ENCODE results near the gene NPAS1.

The NPAS1 gene

DNA sequence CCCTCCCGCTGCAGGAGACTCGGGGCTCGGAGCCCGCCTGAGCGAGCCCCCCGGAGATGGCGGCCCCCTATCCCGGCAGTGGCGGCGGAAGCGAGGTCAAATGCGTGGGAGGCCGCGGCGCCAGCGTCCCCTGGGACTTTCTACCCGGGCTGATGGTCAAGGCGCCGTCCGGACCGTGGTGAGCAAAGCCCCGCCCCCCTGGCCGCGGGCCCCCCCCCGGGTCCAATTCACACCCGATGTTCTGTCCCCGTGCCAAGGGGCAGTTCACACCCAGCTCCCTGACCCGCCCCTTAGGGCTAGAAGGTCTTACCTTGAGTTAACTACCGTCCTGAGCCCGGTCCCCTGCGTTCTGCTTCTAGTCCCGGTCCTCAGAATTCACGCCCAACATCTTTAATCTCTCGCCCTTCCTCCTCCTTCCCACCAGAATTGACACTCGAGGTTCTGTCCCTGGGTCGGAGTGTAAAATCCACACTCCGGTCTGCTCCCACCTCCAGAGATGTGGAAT, 1.4 kb downstream of the NPAS1 start:
- H3K4me2 ChIP-seq (ENCODE audit: low read length), result no peak overlapping the region
- no peak overlapping the region for H3K9ac ChIP-seq (ENCODE audit: low read length)
- no peaks in the 10 kb centered on the region for H3K9me3 ChIP-seq (ENCODE audit: insufficient read depth, low read length)
- no peak for TF ChIP-seq EZH2phosphoT487 (IDR thresholded peaks at IDR 0.05; ENCODE audit: low read depth)
- TF ChIP-seq, protein P1, sequence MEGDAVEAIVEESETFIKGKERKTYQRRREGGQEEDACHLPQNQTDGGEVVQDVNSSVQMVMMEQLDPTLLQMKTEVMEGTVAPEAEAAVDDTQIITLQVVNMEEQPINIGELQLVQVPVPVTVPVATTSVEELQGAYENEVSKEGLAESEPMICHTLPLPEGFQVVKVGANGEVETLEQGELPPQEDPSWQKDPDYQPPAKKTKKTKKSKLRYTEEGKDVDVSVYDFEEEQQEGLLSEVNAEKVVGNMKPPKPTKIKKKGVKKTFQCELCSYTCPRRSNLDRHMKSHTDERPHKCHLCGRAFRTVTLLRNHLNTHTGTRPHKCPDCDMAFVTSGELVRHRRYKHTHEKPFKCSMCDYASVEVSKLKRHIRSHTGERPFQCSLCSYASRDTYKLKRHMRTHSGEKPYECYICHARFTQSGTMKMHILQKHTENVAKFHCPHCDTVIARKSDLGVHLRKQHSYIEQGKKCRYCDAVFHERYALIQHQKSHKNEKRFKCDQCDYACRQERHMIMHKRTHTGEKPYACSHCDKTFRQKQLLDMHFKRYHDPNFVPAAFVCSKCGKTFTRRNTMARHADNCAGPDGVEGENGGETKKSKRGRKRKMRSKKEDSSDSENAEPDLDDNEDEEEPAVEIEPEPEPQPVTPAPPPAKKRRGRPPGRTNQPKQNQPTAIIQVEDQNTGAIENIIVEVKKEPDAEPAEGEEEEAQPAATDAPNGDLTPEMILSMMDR (IDR thresholded peaks at IDR 0.05; ENCODE audit: low read depth, low read length), result no peak
- H3K27me3 ChIP-seq (ENCODE audit: low read depth, low read length), result peaks cover 12% of the 10 kb centered on the region
- H3K4me1 ChIP-seq (ENCODE audit: low read length), result no peaks in the 10 kb centered on the region; the same call in 1 of the 2 replicates
- no peak overlapping the region for H3K4me3 ChIP-seq (ENCODE audit: low read length)
- H3K36me3 ChIP-seq (replicated peaks; ENCODE audit: low read depth, low read length), result no peaks in the 10 kb centered on the region
- no peak overlapping the region for H2AFZ ChIP-seq (ENCODE audit: low read depth, low read length)
- no peaks in the 10 kb centered on the region for H4K20me1 ChIP-seq (ENCODE audit: insufficient read depth, low read length)
- H3K79me2 ChIP-seq (ENCODE audit: low read length), result no peaks in the 10 kb centered on the region
- no peak overlapping the region for H3K27ac ChIP-seq (ENCODE audit: low read length)

GRCh38 chr19:47021536-47022139, 2.0 kb downstream of the NPAS1 start:
- Histone ChIP-seq H4K20me1 (ENCODE audit: insufficient read depth, low read length) (no peaks in the 10 kb centered on the region), H3K36me3 (replicated peaks; ENCODE audit: low read depth, low read length) (no peaks in the 10 kb centered on the region), H3K4me2 (ENCODE audit: low read length) (no peak overlapping the region), H2AFZ (ENCODE audit: low read depth, low read length) (no peak overlapping the region), H3K9ac (ENCODE audit: low read length) (no peak overlapping the region), H3K4me3 (ENCODE audit: low read length) (no peak overlapping the region), H3K9me3 (ENCODE audit: insufficient read depth, low read length) (no peaks in the 10 kb centered on the region), H3K79me2 (ENCODE audit: low read length) (no peaks in the 10 kb centered on the region), H3K27me3 (ENCODE audit: low read depth, low read length) (peaks cover 15% of the 10 kb centered on the region), H3K27ac (ENCODE audit: low read length) (no peak overlapping the region), H3K4me1 (ENCODE audit: low read length) (no peaks in the 10 kb centered on the region; the same call in 1 of the 2 replicates)
- no peak for TF ChIP-seq EZH2phosphoT487 (IDR thresholded peaks at IDR 0.05; ENCODE audit: low read depth)
- TF ChIP-seq, protein P1 (IDR thresholded peaks at IDR 0.05; ENCODE audit: low read depth, low read length), result no peak

DNA sequence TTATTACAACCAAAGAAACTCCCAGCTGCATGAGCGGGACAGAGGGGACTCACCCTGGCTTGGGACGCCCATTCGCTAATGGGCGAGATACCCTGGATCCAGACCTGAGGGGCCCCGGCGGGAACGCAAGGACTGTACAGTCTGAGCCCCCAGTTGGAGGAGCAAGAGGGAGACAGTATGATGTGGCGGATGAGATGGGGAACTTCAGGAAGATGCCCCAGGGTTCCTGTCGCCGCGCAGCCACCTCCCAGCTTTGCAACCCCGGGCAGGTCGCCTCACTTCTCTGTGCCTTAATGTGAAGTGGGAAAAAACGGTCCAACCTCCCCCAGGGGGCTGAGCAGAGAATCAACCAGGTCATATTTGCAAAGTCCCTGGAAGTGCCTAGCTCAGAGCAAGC, 2.5 kb downstream of the NPAS1 start:
- Histone ChIP-seq H3K4me1 (ENCODE audit: low read length) (no peaks in the 10 kb centered on the region), H4K20me1 (ENCODE audit: insufficient read depth, low read length) (no peaks in the 10 kb centered on the region), H3K9me3 (ENCODE audit: insufficient read depth, low read length) (no peaks in the 10 kb centered on the region), H3K9ac (ENCODE audit: low read length) (no peak overlapping the region), H3K27ac (ENCODE audit: low read length) (no peak overlapping the region), H3K79me2 (ENCODE audit: low read length) (no peaks in the 10 kb centered on the region), H3K27me3 (ENCODE audit: low read depth, low read length) (peaks cover 19% of the 10 kb centered on the region), H3K4me2 (ENCODE audit: low read length) (no peak overlapping the region), H3K36me3 (replicated peaks; ENCODE audit: low read depth, low read length) (no peaks in the 10 kb centered on the region), H2AFZ (ENCODE audit: low read depth, low read length) (no peak overlapping the region), H3K4me3 (ENCODE audit: low read length) (no peak overlapping the region)
- TF ChIP-seq, protein P1 (IDR thresholded peaks at IDR 0.05; ENCODE audit: low read depth, low read length), result no peak
- no peak for TF ChIP-seq EZH2phosphoT487 (IDR thresholded peaks at IDR 0.05; ENCODE audit: low read depth)

DNA sequence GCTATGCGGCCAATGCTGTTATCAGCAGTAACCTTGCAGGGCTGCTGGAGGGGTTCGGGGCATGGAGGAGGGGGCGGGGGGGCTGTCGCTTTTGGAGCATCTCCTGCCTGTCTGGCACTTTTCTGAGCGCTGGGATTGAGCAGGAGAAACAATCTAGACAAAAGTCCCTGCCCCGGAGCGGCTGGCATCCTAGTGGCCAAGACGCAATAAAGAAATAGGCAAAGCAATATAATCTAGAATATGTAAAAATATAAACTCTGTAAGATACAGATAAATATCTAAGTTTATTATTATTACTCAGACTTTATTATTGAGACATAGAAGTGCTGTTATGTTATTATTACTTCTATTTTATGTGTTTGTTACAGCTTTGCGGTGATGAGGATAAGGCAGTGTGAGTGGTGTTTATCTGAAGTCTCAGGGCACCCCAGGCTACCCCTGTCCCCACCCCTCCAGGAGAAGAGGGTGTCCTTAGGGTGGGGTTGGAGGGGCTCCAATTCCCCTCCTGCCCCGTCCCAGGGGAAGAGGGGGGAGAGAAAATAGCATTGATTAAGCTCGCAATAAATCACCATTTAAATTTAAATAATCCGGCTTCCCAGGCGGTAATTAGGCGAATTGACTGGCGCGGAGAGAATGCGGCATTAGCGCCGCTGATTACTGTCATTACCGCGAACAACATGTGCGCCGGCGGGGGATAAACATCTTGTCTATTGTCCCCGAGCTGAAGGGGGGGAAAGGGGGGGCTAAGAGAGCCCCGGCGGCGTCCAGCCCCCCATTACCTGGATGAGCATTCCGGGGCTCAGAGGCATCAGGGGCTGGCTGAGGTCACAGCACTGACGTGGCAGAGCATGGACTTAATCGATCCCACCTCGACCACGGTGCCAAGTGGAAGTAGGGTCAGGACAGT, 3.2 kb downstream of the NPAS1 start:
- H3K4me3 ChIP-seq (ENCODE audit: low read length), result peak overlapping the region; percentile 58
- H3K27ac ChIP-seq (ENCODE audit: low read length), result no peak overlapping the region
- H3K36me3 ChIP-seq (replicated peaks; ENCODE audit: low read depth, low read length), result no peaks in the 10 kb centered on the region
- 0 out of 2 replicates have a peak, but pooled peaks have one; percentile 39 for TF ChIP-seq EZH2phosphoT487 (IDR thresholded peaks at IDR 0.05; ENCODE audit: low read depth)
- TF ChIP-seq, protein P1 (IDR thresholded peaks at IDR 0.05; ENCODE audit: low read depth, low read length), result no peak
- H3K27me3 ChIP-seq (ENCODE audit: low read depth, low read length), result peaks cover 22% of the 10 kb centered on the region
- H3K79me2 ChIP-seq (ENCODE audit: low read length), result no peaks in the 10 kb centered on the region
- H3K4me2 ChIP-seq (ENCODE audit: low read length), result peak overlapping the region; percentile 58
- no peaks in the 10 kb centered on the region for H4K20me1 ChIP-seq (ENCODE audit: insufficient read depth, low read length)
- H2AFZ ChIP-seq (ENCODE audit: low read depth, low read length), result peak overlapping the region; percentile 35
- no peaks in the 10 kb centered on the region for H3K4me1 ChIP-seq (ENCODE audit: low read length)
- no peaks in the 10 kb centered on the region for H3K9me3 ChIP-seq (ENCODE audit: insufficient read depth, low read length)
- H3K9ac ChIP-seq (ENCODE audit: low read length), result no peak overlapping the region

Measured in OCI-LY3 (cell line).